CD14-positive monocyte (primary cell): Measurements from ENCODE around the gene PAM. TPM values are rescaled to one million over a fixed set of nuclear protein-coding genes. Genes with fewer than 3 reads are reported as not detected.

Experiments used
- DNase-seq, 3 donors: peaks; one replicate each; pipeline ENCODE4 v3.0.0-alpha.2; 2011 to 2022
- H2AFZ ChIP-seq: 2 replicates; pipeline ENCODE4 v1.6.0; 2012; ENCODE audit warnings: mild to moderate bottlenecking, low read depth, low read length, inconsistent platforms; ENCODE audit not compliant: insufficient read depth, poor library complexity, severe bottlenecking
- H3K27ac ChIP-seq, 2 donors: 1 replicate in 1 of 2; 2 replicates in 1 of 2; pipeline ENCODE4 v1.5.1; 2012 to 2013; ENCODE audit warnings: low read length in 2 of 2, control low read depth in 1 of 2, inconsistent platforms in 1 of 2, low read depth in 1 of 2, mild to moderate bottlenecking in 1 of 2
- H3K27me3 ChIP-seq, 2 donors: one replicate each; pipeline versions ENCODE4 v1.6.0 to v1.6.1; 2011 to 2013; ENCODE audit warnings: low read length in 2 of 2; ENCODE audit not compliant: control insufficient read depth in 2 of 2, insufficient read depth in 2 of 2
- H3K36me3 ChIP-seq, 2 donors: replicated peaks in 1 of 2; 1 replicate in 1 of 2; 2 replicates in 1 of 2; pipeline versions ENCODE4 v1.5.1 to v1.6.1; 2012 to 2013; ENCODE audit warnings: low read length in 2 of 2, control low read depth in 1 of 2, inconsistent platforms in 1 of 2, mild to moderate bottlenecking in 1 of 2; ENCODE audit not compliant: insufficient read depth in 2 of 2, control insufficient read depth in 1 of 2
- H3K4me1 ChIP-seq, 2 donors: 1 replicate in 1 of 2; 2 replicates in 1 of 2; pipeline versions ENCODE4 v1.5.1 to v1.6.1; 2012 to 2013; ENCODE audit warnings: low read length in 2 of 2, control low read depth in 1 of 2, inconsistent platforms in 1 of 2, mild to moderate bottlenecking in 1 of 2, moderate library complexity in 1 of 2; ENCODE audit not compliant: insufficient read depth in 2 of 2, control insufficient read depth in 1 of 2
- H3K4me2 ChIP-seq: replicated peaks from 2 replicates; pipeline ENCODE3; 2012; ENCODE audit warnings: low read length, moderate library complexity, mild to moderate bottlenecking; ENCODE audit not compliant: poor library complexity, severe bottlenecking; ENCODE audit errors: extremely low read depth
- H3K4me3 ChIP-seq, 3 experiments: fragments of 200-600 bp in 1 of 3; sonication (generic) in 1 of 3; replicated peaks in 1 of 3; 1 replicate in 2 of 3; 2 replicates in 1 of 3; pipeline ENCODE4 v1.5.1; 2011 to 2013; ENCODE audit warnings: low read length in 3 of 3, mild to moderate bottlenecking in 3 of 3, control low read depth in 2 of 3, low read depth in 2 of 3, inconsistent platforms in 1 of 3, moderate library complexity in 1 of 3
- H3K79me2 ChIP-seq: 2 replicates; pipeline ENCODE4 v1.6.0; 2012; ENCODE audit warnings: mild to moderate bottlenecking, control low read depth, inconsistent platforms, low read length, moderate library complexity; ENCODE audit not compliant: insufficient read depth
- H3K9ac ChIP-seq: 2 replicates; pipeline ENCODE4 v1.6.0; 2017; ENCODE audit warnings: low read length, mild to moderate bottlenecking; ENCODE audit not compliant: insufficient read depth, poor library complexity, severe bottlenecking
- H3K9me3 ChIP-seq, 2 donors: replicated peaks in 1 of 2; 1 replicate in 1 of 2; 2 replicates in 1 of 2; pipeline versions ENCODE4 v1.5.1 to v1.6.1; 2012 to 2013; ENCODE audit warnings: low read length in 2 of 2, control low read depth in 1 of 2; ENCODE audit not compliant: control insufficient read depth in 1 of 2, insufficient read depth in 1 of 2
- H4K20me1 ChIP-seq: 2 replicates; pipeline ENCODE4 v1.6.0; 2012; ENCODE audit warnings: mild to moderate bottlenecking, low read length, control low read depth, moderate library complexity; ENCODE audit not compliant: insufficient read depth
- H3K27ac Mint-ChIP-seq, 7 donors: one replicate each; pipeline ENCODE4 v1.8.0; 2020; ENCODE audit warnings: mild to moderate bottlenecking in 7 of 7, mixed read lengths in 7 of 7, moderate library complexity in 6 of 7, inconsistent platforms in 2 of 7
- H3K27me3 Mint-ChIP-seq, 3 donors: one replicate each; pipeline ENCODE4 v1.8.0; 2021 to 2022; ENCODE audit warnings: low read depth in 3 of 3, mild to moderate bottlenecking in 3 of 3, mixed read lengths in 3 of 3, moderate library complexity in 3 of 3, inconsistent platforms in 1 of 3
- H3K36me3 Mint-ChIP-seq, 2 donors: one replicate each; pipeline ENCODE4 v1.8.0; 2020; ENCODE audit warnings: mixed read lengths in 2 of 2, inconsistent platforms in 1 of 2, mild to moderate bottlenecking in 1 of 2
- H3K4me1 Mint-ChIP-seq: one replicate; pipeline ENCODE4 v1.8.0; 2020; ENCODE audit warnings: mild to moderate bottlenecking, mixed read lengths
- H3K4me3 Mint-ChIP-seq, 2 donors: one replicate each; pipeline ENCODE4 v1.8.0; 2020; ENCODE audit warnings: mild to moderate bottlenecking in 2 of 2, mixed read lengths in 2 of 2, moderate library complexity in 1 of 2
- H3K9me3 Mint-ChIP-seq, 7 donors: one replicate each; pipeline ENCODE4 v1.8.0; 2020 to 2022; ENCODE audit warnings: mixed read lengths in 7 of 7, mild to moderate bottlenecking in 6 of 7, moderate library complexity in 6 of 7, inconsistent platforms in 2 of 7
- WGBS: methylation state at CpG from one replicate; pipeline ENCODE4 v1.1.5; 2013; ENCODE audit warnings: missing lambda C conversion rate; ENCODE audit not compliant: insufficient coverage; 5-methylcytosine and 5-hydroxymethylcytosine counted together
- intact Hi-C, 2 donors: fragments of 100-400 bp; cut with micrococcal nuclease; formaldehyde crosslinking; loops; one replicate each; pipeline versions ENCODE4 v1.15.0 to v1.15.1; 2023
- polyA plus RNA-seq, 3 donors: library from polyadenylated mRNA; depleted of rRNA in 1 of 3; unstranded in 2 of 3; stranded (reverse) in 1 of 3; fragments of 300-500 nt in 2 of 3; fragments of >200 nt in 1 of 3; fragmentation: Illumina TruSeq in 2 of 3; gene quantifications; 1 replicate in 2 of 3; 2 replicates in 1 of 3; pipeline ENCODE4 v1.2.3, GENCODE V29; 2012 to 2021
- TF ChIP-seq, protein P1 (sequence below): fragments of 200-600 bp; IDR thresholded peaks from one replicate; pipeline ENCODE4 v1.8.0; 2022; ENCODE audit warnings: antibody characterized with exemption, mild to moderate bottlenecking

PAM gene
- polyA plus RNA-seq, 3 donors: 11.8 to 27.4 (median 12.8) TPM

- Histone ChIP-seq H3K4me3 (no peak overlapping the region), H3K79me2 (no peaks in the 10 kb centered on the region), H3K9me3 (no peaks in the 10 kb centered on the region), H3K27ac (no peak overlapping the region), H2AFZ (no peak overlapping the region), H3K4me1 (no peaks in the 10 kb centered on the region), H3K27me3 (no peaks in the 10 kb centered on the region), H3K36me3 (no peaks in the 10 kb centered on the region), H4K20me1 (no peaks in the 10 kb centered on the region), H3K4me2 (no peak overlapping the region), H3K9ac (no peak overlapping the region)
- TF ChIP-seq, protein P1, sequence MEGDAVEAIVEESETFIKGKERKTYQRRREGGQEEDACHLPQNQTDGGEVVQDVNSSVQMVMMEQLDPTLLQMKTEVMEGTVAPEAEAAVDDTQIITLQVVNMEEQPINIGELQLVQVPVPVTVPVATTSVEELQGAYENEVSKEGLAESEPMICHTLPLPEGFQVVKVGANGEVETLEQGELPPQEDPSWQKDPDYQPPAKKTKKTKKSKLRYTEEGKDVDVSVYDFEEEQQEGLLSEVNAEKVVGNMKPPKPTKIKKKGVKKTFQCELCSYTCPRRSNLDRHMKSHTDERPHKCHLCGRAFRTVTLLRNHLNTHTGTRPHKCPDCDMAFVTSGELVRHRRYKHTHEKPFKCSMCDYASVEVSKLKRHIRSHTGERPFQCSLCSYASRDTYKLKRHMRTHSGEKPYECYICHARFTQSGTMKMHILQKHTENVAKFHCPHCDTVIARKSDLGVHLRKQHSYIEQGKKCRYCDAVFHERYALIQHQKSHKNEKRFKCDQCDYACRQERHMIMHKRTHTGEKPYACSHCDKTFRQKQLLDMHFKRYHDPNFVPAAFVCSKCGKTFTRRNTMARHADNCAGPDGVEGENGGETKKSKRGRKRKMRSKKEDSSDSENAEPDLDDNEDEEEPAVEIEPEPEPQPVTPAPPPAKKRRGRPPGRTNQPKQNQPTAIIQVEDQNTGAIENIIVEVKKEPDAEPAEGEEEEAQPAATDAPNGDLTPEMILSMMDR: no peak
- no peak overlapping the region for H3K27ac Mint-ChIP-seq
- no peaks in the 10 kb centered on the region for H3K36me3 Mint-ChIP-seq
- no peak overlapping the region for H3K4me3 Mint-ChIP-seq
- H3K9me3 Mint-ChIP-seq: no peaks in the 10 kb centered on the region
- intact Hi-C loops: no loop called here
- no peaks in the 10 kb centered on the region for H3K27me3 Mint-ChIP-seq
- WGBS: 96% methylated on average over 4 of the region's 5 CpGs
- H3K4me1 Mint-ChIP-seq: no peaks in the 10 kb centered on the region
- DNase-seq: no peak
Measured at GRCh38 chr5:102941111-102941510, 186.0 kb downstream of the PAM start.

DNA sequence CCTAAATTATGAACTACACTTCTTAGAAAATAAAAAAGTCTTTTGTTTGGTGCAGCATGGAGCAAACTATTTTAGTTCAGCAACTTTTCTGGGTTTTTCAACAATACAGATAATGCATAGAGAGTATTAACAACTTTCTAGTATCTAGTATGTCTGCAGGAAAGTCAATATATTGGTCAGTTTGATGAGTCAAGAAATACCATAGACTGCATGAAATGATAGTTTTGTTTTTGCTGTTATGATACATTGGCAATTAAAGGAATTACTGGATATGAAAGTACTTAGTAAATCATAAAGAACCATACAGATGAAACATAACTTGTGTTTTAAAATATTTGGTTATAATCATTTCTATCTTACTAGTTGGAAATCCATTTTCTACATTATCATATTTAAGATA, 191.3 kb downstream of the PAM start:
- no peak overlapping the region for H3K27ac ChIP-seq
- H3K4me1 Mint-ChIP-seq: no peaks in the 10 kb centered on the region
- no peaks in the 10 kb centered on the region for H3K79me2 ChIP-seq
- no peak overlapping the region for H3K4me3 ChIP-seq
- no peaks in the 10 kb centered on the region for H3K9me3 ChIP-seq
- intact Hi-C loops: no loop called here
- no peak overlapping the region for H3K27ac Mint-ChIP-seq
- no peaks in the 10 kb centered on the region for H3K27me3 Mint-ChIP-seq
- TF ChIP-seq, protein P1: no peak
- peaks cover 2 to 7% of the 10 kb centered on the region in 2 donors for H3K36me3 Mint-ChIP-seq
- peaks cover 7 to 8% of the 10 kb centered on the region in 2 donors for H3K36me3 ChIP-seq
- no peaks in the 10 kb centered on the region for H3K27me3 ChIP-seq
- no peak overlapping the region for H2AFZ ChIP-seq
- H3K4me1 ChIP-seq: no peaks in the 10 kb centered on the region
- no peaks in the 10 kb centered on the region for H4K20me1 ChIP-seq
- no peak overlapping the region for H3K4me3 Mint-ChIP-seq
- no peak overlapping the region for H3K4me2 ChIP-seq
- no peak for DNase-seq
- H3K9ac ChIP-seq: no peak overlapping the region
- no peaks in the 10 kb centered on the region for H3K9me3 Mint-ChIP-seq
